H1 (cell line): ENCODE data around the gene SAP30.

ENCODE experiments used
- CREB1 ChIP-seq: IDR thresholded peaks from 2 replicates; pipeline ENCODE4 v1.6.1; 2012; ENCODE audit warnings: inconsistent platforms
- EZH2 ChIP-seq: fragments of 200-600 bp; sonication (generic); IDR thresholded peaks from 2 replicates; pipeline ENCODE4 v1.7.1; 2012; ENCODE audit warnings: low read depth, mild to moderate bottlenecking, moderate library complexity, low read length, inconsistent platforms; ENCODE audit not compliant: severe bottlenecking
- KDM5A ChIP-seq: fragments of 200-600 bp; IDR thresholded peaks from 2 replicates; pipeline ENCODE4 v1.7.1; 2012; ENCODE audit warnings: mild to moderate bottlenecking, low read length, inconsistent platforms, mixed read lengths
- MAFK ChIP-seq: IDR thresholded peaks from 2 replicates; pipeline ENCODE4 v1.6.1; 2012; ENCODE audit warnings: low read depth, mild to moderate bottlenecking, improper control_type of control experiment, low read length
- MAX ChIP-seq: IDR thresholded peaks from 2 replicates; pipeline ENCODE4 v1.6.1; 2012; ENCODE audit warnings: inconsistent platforms
- ZNF274 ChIP-seq: IDR thresholded peaks from 2 replicates; pipeline ENCODE4 v1.7.0; 2012; ENCODE audit warnings: low read length, borderline replicate concordance; ENCODE audit errors: extremely low read depth
- TF ChIP-seq, protein P1 (sequence below), 3 experiments: IDR thresholded peaks; 1 replicate in 2 of 3; 2 replicates in 1 of 3; pipeline versions ENCODE4 v1.5.1 to v1.6.1; 2011; ENCODE audit warnings: low read length in 3 of 3, mild to moderate bottlenecking in 3 of 3, inconsistent platforms in 2 of 3, low read depth in 1 of 3, moderate library complexity in 1 of 3; ENCODE audit not compliant: insufficient read depth in 1 of 3; ENCODE audit errors: control extremely low read depth in 1 of 3

GRCh38 chr4:173333658-173334084, 37.1 kb upstream of the SAP30 start:
- no peak for TF ChIP-seq CREB1
- no peak for TF ChIP-seq MAX
- TF ChIP-seq, protein P1, sequence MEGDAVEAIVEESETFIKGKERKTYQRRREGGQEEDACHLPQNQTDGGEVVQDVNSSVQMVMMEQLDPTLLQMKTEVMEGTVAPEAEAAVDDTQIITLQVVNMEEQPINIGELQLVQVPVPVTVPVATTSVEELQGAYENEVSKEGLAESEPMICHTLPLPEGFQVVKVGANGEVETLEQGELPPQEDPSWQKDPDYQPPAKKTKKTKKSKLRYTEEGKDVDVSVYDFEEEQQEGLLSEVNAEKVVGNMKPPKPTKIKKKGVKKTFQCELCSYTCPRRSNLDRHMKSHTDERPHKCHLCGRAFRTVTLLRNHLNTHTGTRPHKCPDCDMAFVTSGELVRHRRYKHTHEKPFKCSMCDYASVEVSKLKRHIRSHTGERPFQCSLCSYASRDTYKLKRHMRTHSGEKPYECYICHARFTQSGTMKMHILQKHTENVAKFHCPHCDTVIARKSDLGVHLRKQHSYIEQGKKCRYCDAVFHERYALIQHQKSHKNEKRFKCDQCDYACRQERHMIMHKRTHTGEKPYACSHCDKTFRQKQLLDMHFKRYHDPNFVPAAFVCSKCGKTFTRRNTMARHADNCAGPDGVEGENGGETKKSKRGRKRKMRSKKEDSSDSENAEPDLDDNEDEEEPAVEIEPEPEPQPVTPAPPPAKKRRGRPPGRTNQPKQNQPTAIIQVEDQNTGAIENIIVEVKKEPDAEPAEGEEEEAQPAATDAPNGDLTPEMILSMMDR (IDR thresholded peaks at IDR 0.05; ENCODE audit: control extremely low read depth in 1 of 3, insufficient read depth in 1 of 3, low read depth in 1 of 3, low read length in 3 of 3) = no peak
- no peak for TF ChIP-seq EZH2
- TF ChIP-seq ZNF274 = no peak
- TF ChIP-seq KDM5A = no peak
- TF ChIP-seq MAFK = no peak
